K562 (cell line): Measurements from ENCODE around the gene LMO2. TPM values are rescaled to one million over a fixed set of nuclear protein-coding genes. Genes with fewer than 3 reads are reported as not detected.

Experiments used
- BACH1 ChIP-seq: fragments of 200-800 bp; sonication (Bioruptor generic); IDR thresholded peaks from 2 replicates; pipeline ENCODE4 v1.6.1; 2016; ENCODE audit warnings: missing genetic modification characterization, missing compliant biosample characterization
- CBFA2T2 ChIP-seq: fragments of 450-650 bp; conservative IDR thresholded peaks from 2 replicates; pipeline ENCODE4 v1.6.1; 2017; ENCODE audit warnings: mild to moderate bottlenecking
- E2F3 ChIP-seq: fragments of 250-450 bp; sonication (Bioruptor Pico); IDR thresholded peaks from 2 replicates; pipeline ENCODE4 v1.4.0; 2020; ENCODE audit warnings: mild to moderate bottlenecking
- MYC ChIP-seq, 2 experiments: fragments of 250-450 bp in 1 of 2; sonication (Bioruptor Pico) in 1 of 2; IDR thresholded peaks; 2 replicates each; pipeline versions ENCODE4 v1.5.1 to v1.6.1; 2012 to 2021; ENCODE audit warnings: low read depth in 2 of 2, borderline replicate concordance in 1 of 2, improper control_type of control experiment in 1 of 2, low read length in 1 of 2, mild to moderate bottlenecking in 1 of 2, moderate library complexity in 1 of 2
- SIN3A ChIP-seq, 2 experiments: fragments of 150-350 bp in 1 of 2; IDR thresholded peaks; 2 replicates each; pipeline ENCODE4 v1.6.1; 2011 to 2016; ENCODE audit warnings: borderline replicate concordance in 2 of 2, low read depth in 2 of 2, low read length in 2 of 2, mild to moderate bottlenecking in 2 of 2, moderate library complexity in 2 of 2; ENCODE audit not compliant: control insufficient read depth in 1 of 2
- YBX1 ChIP-seq: fragments of 450-650 bp; IDR thresholded peaks from 2 replicates; pipeline ENCODE4 v1.7.1; 2016; ENCODE audit warnings: mild to moderate bottlenecking
- polyA plus RNA-seq, 8 experiments: library from polyadenylated mRNA; depleted of rRNA in 4 of 8; stranded (reverse) in 5 of 8; unstranded in 3 of 8; fragments of >200 nt; fragmentation: Nextera tagmentation in 2 of 8; fragmentation: Illumina TruSeq in 1 of 8; extraction: Ambion mirVana in 2 of 8; extraction: Trizol in 1 of 8; gene quantifications; 2 replicates each; pipeline versions ENCODE4 v1.2.1 to v1.2.3, GENCODE V29; 2011 to 2014; ENCODE audit warnings: inconsistent platforms in 1 of 8, missing spikeins in 1 of 8
- total RNA-seq, 7 experiments: library from RNA; depleted of rRNA in 6 of 7; stranded (reverse); fragments of >200 nt in 6 of 7; fragmentation: Illumina TruSeq in 2 of 7; extraction: Trizol in 2 of 7; gene quantifications; 2 replicates each; pipeline versions ENCODE4 v1.2.1 to v1.2.3, GENCODE V29; 2011 to 2021; ENCODE audit warnings: low replicate concordance in 1 of 7
- TF ChIP-seq, protein P1 (sequence below), 2 experiments: fragments of 150-350 bp in 1 of 2; IDR thresholded peaks; 2 replicates each; pipeline ENCODE4 v1.6.1; 2012 to 2016; ENCODE audit warnings: low read depth in 2 of 2, low read length in 2 of 2, mild to moderate bottlenecking in 1 of 2, moderate library complexity in 1 of 2
- TF ChIP-seq, protein P2 (sequence below): fragments of 450-650 bp; IDR thresholded peaks from one replicate; pipeline ENCODE4 v1.6.1; 2018; ENCODE audit warnings: mild to moderate bottlenecking, moderate library complexity; ENCODE audit not compliant: partially characterized antibody
- TF ChIP-seq, protein P3 (sequence below): sonication (generic); formaldehyde crosslinking; IDR thresholded peaks from 2 replicates; pipeline ENCODE4 v1.9.0; 2022; ENCODE audit warnings: mild to moderate bottlenecking, missing genetic modification reagents
- TF ChIP-seq, protein P4 (sequence below): fragments of 200-800 bp; sonication (Bioruptor generic); IDR thresholded peaks from 2 replicates; pipeline ENCODE4 v1.6.1; 2017; ENCODE audit warnings: missing genetic modification characterization, missing compliant biosample characterization
- TF ChIP-seq, protein P5 (sequence below): fragments of 200-800 bp; sonication (Bioruptor generic); IDR thresholded peaks from 2 replicates; pipeline ENCODE4 v1.6.1; 2017; ENCODE audit warnings: missing genetic modification characterization, missing compliant biosample characterization
- TF ChIP-seq, protein P6 (sequence below): sonication (generic); formaldehyde crosslinking; IDR thresholded peaks from 2 replicates; pipeline ENCODE4 v1.8.1; 2022; ENCODE audit warnings: missing genetic modification reagents
- TF ChIP-seq, protein P7 (sequence below): fragments of 250-450 bp; sonication (Bioruptor Pico); IDR thresholded peaks from 2 replicates; pipeline ENCODE4 v1.4.0; 2020; ENCODE audit warnings: mild to moderate bottlenecking, moderate library complexity

The LMO2 gene
- total and polyA plus RNA-seq, 9 of the 15 experiments (the other 6 are each of a cell fraction or from before 2014, with no cell fraction given): 6.9 to 126 (median 91.5) TPM

DNA sequence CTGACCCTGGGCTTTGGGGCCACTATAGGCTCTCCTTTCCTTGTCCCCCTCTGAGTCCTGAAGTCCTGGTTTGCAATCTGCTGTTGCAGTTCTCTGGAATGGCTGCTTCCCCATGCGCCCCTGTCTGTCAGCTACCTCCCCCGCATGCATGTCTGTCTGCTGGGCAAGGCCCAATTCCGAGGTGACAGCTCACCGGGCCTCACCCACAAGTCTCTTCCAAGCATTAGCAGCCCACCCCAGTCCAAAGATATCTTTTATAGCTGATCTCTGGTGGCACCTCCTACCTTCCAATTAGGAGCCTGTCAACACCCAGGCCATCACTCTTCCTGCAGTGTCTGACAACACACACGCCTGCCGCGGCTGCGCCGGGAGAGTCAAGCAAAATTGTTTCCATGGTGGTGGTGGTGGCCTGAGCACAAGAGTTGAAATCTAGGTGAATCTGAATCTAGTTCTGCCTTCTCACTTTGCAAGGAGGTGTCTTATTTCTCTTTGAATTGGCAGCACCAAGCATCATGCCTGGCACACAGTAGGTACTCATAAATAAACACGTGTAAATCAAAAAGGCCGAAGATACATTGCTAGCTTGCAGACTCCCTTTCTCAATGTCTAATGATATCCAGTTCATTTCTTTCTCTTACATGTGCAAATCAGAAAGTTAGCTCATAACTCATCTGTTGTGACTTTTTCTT lies 1.2 kb upstream of the LMO2 start (continued):
- TF ChIP-seq, protein P1, sequence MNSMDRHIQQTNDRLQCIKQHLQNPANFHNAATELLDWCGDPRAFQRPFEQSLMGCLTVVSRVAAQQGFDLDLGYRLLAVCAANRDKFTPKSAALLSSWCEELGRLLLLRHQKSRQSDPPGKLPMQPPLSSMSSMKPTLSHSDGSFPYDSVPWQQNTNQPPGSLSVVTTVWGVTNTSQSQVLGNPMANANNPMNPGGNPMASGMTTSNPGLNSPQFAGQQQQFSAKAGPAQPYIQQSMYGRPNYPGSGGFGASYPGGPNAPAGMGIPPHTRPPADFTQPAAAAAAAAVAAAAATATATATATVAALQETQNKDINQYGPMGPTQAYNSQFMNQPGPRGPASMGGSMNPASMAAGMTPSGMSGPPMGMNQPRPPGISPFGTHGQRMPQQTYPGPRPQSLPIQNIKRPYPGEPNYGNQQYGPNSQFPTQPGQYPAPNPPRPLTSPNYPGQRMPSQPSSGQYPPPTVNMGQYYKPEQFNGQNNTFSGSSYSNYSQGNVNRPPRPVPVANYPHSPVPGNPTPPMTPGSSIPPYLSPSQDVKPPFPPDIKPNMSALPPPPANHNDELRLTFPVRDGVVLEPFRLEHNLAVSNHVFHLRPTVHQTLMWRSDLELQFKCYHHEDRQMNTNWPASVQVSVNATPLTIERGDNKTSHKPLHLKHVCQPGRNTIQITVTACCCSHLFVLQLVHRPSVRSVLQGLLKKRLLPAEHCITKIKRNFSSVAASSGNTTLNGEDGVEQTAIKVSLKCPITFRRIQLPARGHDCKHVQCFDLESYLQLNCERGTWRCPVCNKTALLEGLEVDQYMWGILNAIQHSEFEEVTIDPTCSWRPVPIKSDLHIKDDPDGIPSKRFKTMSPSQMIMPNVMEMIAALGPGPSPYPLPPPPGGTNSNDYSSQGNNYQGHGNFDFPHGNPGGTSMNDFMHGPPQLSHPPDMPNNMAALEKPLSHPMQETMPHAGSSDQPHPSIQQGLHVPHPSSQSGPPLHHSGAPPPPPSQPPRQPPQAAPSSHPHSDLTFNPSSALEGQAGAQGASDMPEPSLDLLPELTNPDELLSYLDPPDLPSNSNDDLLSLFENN (IDR thresholded peaks at IDR 0.05; ENCODE audit: low read depth in 2 of 2, low read length in 2 of 2): 0 out of 4 replicates have a peak, but pooled peaks of 1 of the 2 experiments have one; percentile 32
- TF ChIP-seq E2F3 (CRISPR knock-in tag) (0 out of 2 replicates have a peak, but pooled peaks have one; percentile 41), SIN3A (IDR thresholded peaks at IDR 0.05; ENCODE audit: borderline replicate concordance in 2 of 2, control insufficient read depth in 1 of 2, low read depth in 2 of 2, low read length in 2 of 2) (peak in 1 of 2 experiments; percentile 40; a peak in 1 of 4 replicates), CBFA2T2 (peak; percentile 53), YBX1 (no peak), MYC (IDR thresholded peaks at IDR 0.05; ENCODE audit: low read depth, low read length) (peak; percentile 31), MYC (CRISPR knock-in tag; IDR thresholded peaks at IDR 0.05; ENCODE audit: borderline replicate concordance, low read depth) (no peak), BACH1 (tag) (peak; percentile 26)
- TF ChIP-seq, protein P2, sequence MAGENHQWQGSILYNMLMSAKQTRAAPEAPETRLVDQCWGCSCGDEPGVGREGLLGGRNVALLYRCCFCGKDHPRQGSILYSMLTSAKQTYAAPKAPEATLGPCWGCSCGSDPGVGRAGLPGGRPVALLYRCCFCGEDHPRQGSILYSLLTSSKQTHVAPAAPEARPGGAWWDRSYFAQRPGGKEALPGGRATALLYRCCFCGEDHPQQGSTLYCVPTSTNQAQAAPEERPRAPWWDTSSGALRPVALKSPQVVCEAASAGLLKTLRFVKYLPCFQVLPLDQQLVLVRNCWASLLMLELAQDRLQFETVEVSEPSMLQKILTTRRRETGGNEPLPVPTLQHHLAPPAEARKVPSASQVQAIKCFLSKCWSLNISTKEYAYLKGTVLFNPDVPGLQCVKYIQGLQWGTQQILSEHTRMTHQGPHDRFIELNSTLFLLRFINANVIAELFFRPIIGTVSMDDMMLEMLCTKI: no peak
- TF ChIP-seq, protein P3, sequence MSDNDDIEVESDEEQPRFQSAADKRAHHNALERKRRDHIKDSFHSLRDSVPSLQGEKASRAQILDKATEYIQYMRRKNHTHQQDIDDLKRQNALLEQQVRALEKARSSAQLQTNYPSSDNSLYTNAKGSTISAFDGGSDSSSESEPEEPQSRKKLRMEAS: peak; percentile 71
- TF ChIP-seq, protein P4, sequence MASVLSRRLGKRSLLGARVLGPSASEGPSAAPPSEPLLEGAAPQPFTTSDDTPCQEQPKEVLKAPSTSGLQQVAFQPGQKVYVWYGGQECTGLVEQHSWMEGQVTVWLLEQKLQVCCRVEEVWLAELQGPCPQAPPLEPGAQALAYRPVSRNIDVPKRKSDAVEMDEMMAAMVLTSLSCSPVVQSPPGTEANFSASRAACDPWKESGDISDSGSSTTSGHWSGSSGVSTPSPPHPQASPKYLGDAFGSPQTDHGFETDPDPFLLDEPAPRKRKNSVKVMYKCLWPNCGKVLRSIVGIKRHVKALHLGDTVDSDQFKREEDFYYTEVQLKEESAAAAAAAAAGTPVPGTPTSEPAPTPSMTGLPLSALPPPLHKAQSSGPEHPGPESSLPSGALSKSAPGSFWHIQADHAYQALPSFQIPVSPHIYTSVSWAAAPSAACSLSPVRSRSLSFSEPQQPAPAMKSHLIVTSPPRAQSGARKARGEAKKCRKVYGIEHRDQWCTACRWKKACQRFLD (CRISPR knock-in tag): peak; percentile 54; the same call in 1 of the 2 replicates
- TF ChIP-seq, protein P5, sequence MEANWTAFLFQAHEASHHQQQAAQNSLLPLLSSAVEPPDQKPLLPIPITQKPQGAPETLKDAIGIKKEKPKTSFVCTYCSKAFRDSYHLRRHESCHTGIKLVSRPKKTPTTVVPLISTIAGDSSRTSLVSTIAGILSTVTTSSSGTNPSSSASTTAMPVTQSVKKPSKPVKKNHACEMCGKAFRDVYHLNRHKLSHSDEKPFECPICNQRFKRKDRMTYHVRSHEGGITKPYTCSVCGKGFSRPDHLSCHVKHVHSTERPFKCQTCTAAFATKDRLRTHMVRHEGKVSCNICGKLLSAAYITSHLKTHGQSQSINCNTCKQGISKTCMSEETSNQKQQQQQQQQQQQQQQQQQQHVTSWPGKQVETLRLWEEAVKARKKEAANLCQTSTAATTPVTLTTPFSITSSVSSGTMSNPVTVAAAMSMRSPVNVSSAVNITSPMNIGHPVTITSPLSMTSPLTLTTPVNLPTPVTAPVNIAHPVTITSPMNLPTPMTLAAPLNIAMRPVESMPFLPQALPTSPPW: peak; percentile 57
- TF ChIP-seq, protein P6, sequence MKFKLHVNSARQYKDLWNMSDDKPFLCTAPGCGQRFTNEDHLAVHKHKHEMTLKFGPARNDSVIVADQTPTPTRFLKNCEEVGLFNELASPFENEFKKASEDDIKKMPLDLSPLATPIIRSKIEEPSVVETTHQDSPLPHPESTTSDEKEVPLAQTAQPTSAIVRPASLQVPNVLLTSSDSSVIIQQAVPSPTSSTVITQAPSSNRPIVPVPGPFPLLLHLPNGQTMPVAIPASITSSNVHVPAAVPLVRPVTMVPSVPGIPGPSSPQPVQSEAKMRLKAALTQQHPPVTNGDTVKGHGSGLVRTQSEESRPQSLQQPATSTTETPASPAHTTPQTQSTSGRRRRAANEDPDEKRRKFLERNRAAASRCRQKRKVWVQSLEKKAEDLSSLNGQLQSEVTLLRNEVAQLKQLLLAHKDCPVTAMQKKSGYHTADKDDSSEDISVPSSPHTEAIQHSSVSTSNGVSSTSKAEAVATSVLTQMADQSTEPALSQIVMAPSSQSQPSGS: no peak
- TF ChIP-seq, protein P7, sequence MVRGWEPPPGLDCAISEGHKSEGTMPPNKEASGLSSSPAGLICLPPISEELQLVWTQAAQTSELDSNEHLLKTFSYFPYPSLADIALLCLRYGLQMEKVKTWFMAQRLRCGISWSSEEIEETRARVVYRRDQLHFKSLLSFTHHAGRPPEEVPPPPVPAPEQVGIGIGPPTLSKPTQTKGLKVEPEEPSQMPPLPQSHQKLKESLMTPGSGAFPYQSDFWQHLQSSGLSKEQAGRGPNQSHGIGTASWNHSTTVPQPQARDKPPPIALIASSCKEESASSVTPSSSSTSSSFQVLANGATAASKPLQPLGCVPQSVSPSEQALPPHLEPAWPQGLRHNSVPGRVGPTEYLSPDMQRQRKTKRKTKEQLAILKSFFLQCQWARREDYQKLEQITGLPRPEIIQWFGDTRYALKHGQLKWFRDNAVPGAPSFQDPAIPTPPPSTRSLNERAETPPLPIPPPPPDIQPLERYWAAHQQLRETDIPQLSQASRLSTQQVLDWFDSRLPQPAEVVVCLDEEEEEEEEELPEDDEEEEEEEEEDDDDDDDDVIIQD (CRISPR knock-in tag): no peak
